ENCODE measurements around the gene FN3KRP.

Gene FN3KRP

GRCh38 chr17:82678265-82678891 lies 38.1 kb upstream of the FN3KRP start:
- TF ChIP-seq POLR2AphosphoS5 (IDR thresholded peaks at IDR 0.05; ENCODE audit: low read depth, low read length) (no peak), FOXP2 (optimal IDR thresholded peaks at IDR 0.05; ENCODE audit: borderline replicate concordance, extremely low read depth, extremely low read length, insufficient read depth) (no peak), SIN3A (IDR thresholded peaks at IDR 0.05; ENCODE audit: borderline replicate concordance, insufficient read depth, low read length) (no peak), TAF1 (IDR thresholded peaks at IDR 0.05; ENCODE audit: borderline replicate concordance, insufficient read depth, low read length) (no peak), REST (IDR thresholded peaks at IDR 0.05; ENCODE audit: insufficient read depth in 1 of 2, low read depth in 2 of 2, low read length in 2 of 2) (no peak)

GRCh38 chr17:82679586-82680465 lies 36.7 kb upstream of the FN3KRP start:
- TF ChIP-seq SIN3A (IDR thresholded peaks at IDR 0.05; ENCODE audit: borderline replicate concordance, insufficient read depth, low read length) (no peak), POLR2AphosphoS5 (IDR thresholded peaks at IDR 0.05; ENCODE audit: low read depth, low read length) (no peak), REST (IDR thresholded peaks at IDR 0.05; ENCODE audit: insufficient read depth in 1 of 2, low read depth in 2 of 2, low read length in 2 of 2) (no peak), FOXP2 (optimal IDR thresholded peaks at IDR 0.05; ENCODE audit: borderline replicate concordance, extremely low read depth, extremely low read length, insufficient read depth) (no peak), TAF1 (IDR thresholded peaks at IDR 0.05; ENCODE audit: borderline replicate concordance, insufficient read depth, low read length) (no peak)

DNA sequence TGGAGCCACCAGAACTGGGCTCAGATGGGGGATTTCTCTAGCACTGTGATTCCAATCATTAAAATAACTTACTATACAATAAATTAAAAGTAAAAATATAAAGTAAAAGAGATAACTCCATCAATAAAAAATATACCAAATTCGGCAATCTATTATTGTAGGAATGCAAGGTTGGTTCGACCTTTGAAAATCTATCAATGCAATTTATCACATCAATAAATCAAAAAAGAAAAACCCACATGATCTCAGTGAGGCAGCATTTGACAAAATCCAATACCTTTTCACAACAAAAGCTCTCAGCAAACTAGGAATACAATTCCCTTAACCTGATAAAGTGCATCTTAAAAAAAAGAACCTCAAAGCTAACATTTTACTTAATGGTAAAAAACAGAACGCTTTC lies 35.0 kb upstream of the FN3KRP start:
- TF ChIP-seq TAF1 (IDR thresholded peaks at IDR 0.05; ENCODE audit: borderline replicate concordance, insufficient read depth, low read length) (no peak), SIN3A (IDR thresholded peaks at IDR 0.05; ENCODE audit: borderline replicate concordance, insufficient read depth, low read length) (no peak), POLR2AphosphoS5 (IDR thresholded peaks at IDR 0.05; ENCODE audit: low read depth, low read length) (no peak), REST (IDR thresholded peaks at IDR 0.05; ENCODE audit: insufficient read depth in 1 of 2, low read depth in 2 of 2, low read length in 2 of 2) (no peak), FOXP2 (optimal IDR thresholded peaks at IDR 0.05; ENCODE audit: borderline replicate concordance, extremely low read depth, extremely low read length, insufficient read depth) (no peak)

GRCh38 chr17:82683534-82683933 lies 33.0 kb upstream of the FN3KRP start:
- TF ChIP-seq TAF1 (IDR thresholded peaks at IDR 0.05; ENCODE audit: borderline replicate concordance, insufficient read depth, low read length) (no peak), POLR2AphosphoS5 (IDR thresholded peaks at IDR 0.05; ENCODE audit: low read depth, low read length) (no peak), SIN3A (IDR thresholded peaks at IDR 0.05; ENCODE audit: borderline replicate concordance, insufficient read depth, low read length) (no peak), FOXP2 (optimal IDR thresholded peaks at IDR 0.05; ENCODE audit: borderline replicate concordance, extremely low read depth, extremely low read length, insufficient read depth) (no peak), REST (IDR thresholded peaks at IDR 0.05; ENCODE audit: insufficient read depth in 1 of 2, low read depth in 2 of 2, low read length in 2 of 2) (no peak)
